ENCODE measurements around the gene GGACT. TPM values are rescaled to one million over a fixed set of nuclear protein-coding genes. Genes with fewer than 3 reads are reported as not detected.

Gene GGACT
- total RNA-seq, 2 donors from 2014 or later: 1.4 TPM

DNA sequence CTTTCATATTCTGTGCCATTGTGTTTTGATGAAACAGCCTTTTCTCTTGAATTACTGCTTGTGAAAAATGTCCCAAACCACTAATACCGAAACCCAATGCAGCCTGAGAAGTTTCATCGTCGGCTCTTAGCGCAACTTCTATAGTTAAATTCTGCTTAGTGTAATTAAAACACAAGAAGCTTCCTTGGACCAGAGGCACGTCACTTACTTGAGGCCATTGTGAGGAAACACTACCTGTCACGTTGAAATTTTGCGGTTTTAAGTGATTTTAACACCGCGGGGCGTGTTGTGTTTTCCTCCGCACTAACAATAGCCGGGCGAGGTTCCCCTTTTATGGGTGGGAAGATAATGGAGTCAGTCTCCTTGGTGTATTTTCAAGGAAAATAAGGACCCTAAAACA lies 70.9 kb downstream of the GGACT start:
- no peak for TF ChIP-seq CTCF (IDR thresholded peaks at IDR 0.05)
- no peak for DNase-seq (ENCODE audit: low spot score)
- H3K36me3 ChIP-seq: no peaks in the 10 kb centered on the region
- no peaks in the 10 kb centered on the region for H3K27me3 ChIP-seq
- no peak overlapping the region for H3K4me3 ChIP-seq
- H3K27ac ChIP-seq: no peak overlapping the region
- peaks cover 0 to 7% of the 10 kb centered on the region in 2 donors for H3K4me1 ChIP-seq
- H3K9me3 ChIP-seq: no peaks in the 10 kb centered on the region

DNA sequence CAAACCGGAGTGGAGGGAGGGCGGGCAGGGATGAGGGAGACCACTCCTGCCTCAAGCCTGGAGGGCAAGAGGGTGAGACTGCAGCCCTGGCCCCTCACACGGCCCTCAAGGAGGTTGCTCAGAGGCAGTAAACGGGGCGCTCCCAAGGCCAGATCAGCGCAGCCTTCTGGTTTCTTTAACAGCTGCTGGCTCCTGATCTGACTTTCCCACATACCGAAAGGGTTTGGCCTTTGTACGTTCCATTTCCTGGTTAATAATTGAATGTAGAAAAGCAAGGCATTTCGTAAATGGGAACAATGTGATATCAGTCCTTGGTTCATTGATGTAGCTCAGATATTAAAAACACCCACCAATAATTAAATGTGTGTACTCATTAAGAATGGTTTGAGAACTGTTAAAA lies 71.5 kb downstream of the GGACT start:
- no peak for DNase-seq (ENCODE audit: low spot score)
- Histone ChIP-seq H3K27me3 (no peaks in the 10 kb centered on the region), H3K4me1 (peaks cover 0 to 7% of the 10 kb centered on the region in 2 donors), H3K9me3 (no peaks in the 10 kb centered on the region), H3K4me3 (no peak overlapping the region), H3K36me3 (no peaks in the 10 kb centered on the region), H3K27ac (no peak overlapping the region)
- TF ChIP-seq CTCF (IDR thresholded peaks at IDR 0.05): no peak

- no peak for TF ChIP-seq CTCF (IDR thresholded peaks at IDR 0.05)
- peak; percentile 30 for DNase-seq (ENCODE audit: low spot score)
- no peaks in the 10 kb centered on the region for H3K36me3 ChIP-seq
- no peak overlapping the region for H3K4me3 ChIP-seq
- H3K4me1 ChIP-seq: peaks cover 0 to 23% of the 10 kb centered on the region in 2 donors
- H3K27ac ChIP-seq: no peak overlapping the region
- no peaks in the 10 kb centered on the region for H3K9me3 ChIP-seq
- H3K27me3 ChIP-seq: no peaks in the 10 kb centered on the region
Observed at GRCh38 chr13:100515410-100515800, 73.2 kb downstream of the GGACT start.

GRCh38 chr13:100514788-100515409 lies 73.7 kb downstream of the GGACT start:
- no peak overlapping the region for H3K27ac ChIP-seq
- no peaks in the 10 kb centered on the region for H3K36me3 ChIP-seq
- H3K9me3 ChIP-seq: no peaks in the 10 kb centered on the region
- TF ChIP-seq CTCF (IDR thresholded peaks at IDR 0.05): peak; percentile 79 to 90
- H3K4me1 ChIP-seq: peaks cover 0 to 28% of the 10 kb centered on the region in 2 donors
- no peak for DNase-seq (ENCODE audit: low spot score)
- H3K4me3 ChIP-seq: no peak overlapping the region
- H3K27me3 ChIP-seq: no peaks in the 10 kb centered on the region

GRCh38 chr13:100513987-100514670 lies 74.5 kb downstream of the GGACT start:
- no peaks in the 10 kb centered on the region for H3K9me3 ChIP-seq
- no peak overlapping the region for H3K4me3 ChIP-seq
- H3K36me3 ChIP-seq: no peaks in the 10 kb centered on the region
- H3K27me3 ChIP-seq: no peaks in the 10 kb centered on the region
- no peak for DNase-seq (ENCODE audit: low spot score)
- no peak overlapping the region for H3K27ac ChIP-seq
- TF ChIP-seq CTCF (IDR thresholded peaks at IDR 0.05): no peak
- peaks cover 0 to 28% of the 10 kb centered on the region in 2 donors for H3K4me1 ChIP-seq

Measured in right atrium auricular region (tissue), 2 donors.